DMS53 (cell line): ENCODE measurements around the gene CEP85L.

Experiments
- DNase-seq: peaks from one replicate; lab custom pipeline; 2025; lab: John Stamatoyannopoulos, UW

CEP85L gene

DNA sequence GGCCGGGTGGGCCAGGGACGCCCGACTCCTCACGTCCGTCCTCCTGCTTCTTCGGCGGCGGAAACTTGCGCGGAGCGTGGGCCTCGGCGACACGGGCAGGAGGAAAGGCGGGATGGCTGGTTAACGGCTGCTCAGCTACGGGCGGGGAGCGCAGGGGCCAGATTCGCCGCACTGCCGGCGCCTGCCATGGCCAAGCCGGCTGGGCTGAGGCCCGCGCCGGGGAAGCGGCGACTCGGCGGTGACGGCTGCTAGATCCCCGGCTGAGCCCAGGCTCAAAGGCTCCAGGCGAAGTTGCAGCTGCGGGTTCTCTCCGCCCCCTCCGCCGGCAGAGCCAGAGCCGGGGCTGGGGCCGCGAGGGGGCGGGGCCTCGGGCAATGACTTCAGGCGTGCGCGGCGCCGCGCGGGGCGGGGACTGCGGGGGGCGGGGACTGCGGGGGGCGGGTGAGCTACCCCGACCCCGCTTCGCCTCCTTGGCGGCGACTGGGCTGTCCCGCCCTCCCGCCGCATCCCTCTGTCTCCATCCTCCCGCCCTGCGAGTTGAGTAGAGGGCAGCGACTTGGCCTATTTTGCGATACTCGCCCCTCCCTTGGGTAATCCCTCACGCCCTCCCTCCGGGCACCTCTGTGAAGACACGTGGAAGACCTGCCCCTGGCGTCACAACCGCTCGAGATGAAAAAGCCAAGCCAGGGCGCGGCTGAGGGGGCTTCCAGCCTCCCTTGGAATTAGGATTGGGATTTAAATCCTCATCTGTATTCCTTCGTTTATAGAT, at the start of gene CEP85L:
TSS of gene CEP85L (minus strand) at position 310 of the 769 bp plus-strand sequence. CDS start 322 bp downstream, outside the sequence.
- peak; percentile 93 for DNase-seq

DNA sequence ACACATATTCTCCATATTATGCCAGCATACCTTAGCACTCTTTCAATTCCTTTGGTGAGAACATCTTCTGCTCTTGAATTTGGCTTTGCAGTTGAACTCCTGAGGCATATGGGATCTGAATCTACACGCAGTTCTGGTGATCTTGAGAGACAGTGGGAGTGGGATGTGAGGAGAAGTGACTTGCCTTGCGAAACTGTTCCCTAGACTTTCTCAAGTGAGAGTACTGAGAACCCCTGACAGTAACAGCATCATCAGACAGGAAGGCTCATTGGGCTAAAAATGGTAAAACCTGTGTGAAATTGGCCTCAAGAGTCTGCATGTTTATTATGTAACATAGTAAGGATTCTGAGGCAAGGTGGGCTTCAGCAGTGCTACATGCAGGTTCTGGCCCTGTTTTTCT, 49.1 kb upstream of the CEP85L start:
- no peak for DNase-seq

DNA sequence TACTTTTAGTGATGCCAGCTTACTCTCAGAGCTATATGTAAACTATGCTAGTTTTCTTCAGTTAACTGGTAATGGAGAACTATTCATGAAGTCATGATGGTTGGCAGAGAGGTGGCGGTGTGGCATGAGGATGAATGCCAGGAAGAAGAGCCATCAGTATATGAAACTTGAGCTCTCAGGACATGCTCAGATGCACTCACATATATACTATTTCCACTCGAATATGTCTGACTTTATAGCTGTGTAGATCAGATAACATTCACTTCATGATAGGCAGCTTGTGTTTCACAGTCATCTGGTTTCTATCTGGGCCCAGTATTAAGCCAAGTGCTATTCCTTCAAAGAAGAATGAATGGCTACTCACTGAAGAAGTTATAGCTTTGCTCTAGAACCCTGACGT, 46.2 kb upstream of the CEP85L start:
- peak; percentile 47 for DNase-seq

DNA sequence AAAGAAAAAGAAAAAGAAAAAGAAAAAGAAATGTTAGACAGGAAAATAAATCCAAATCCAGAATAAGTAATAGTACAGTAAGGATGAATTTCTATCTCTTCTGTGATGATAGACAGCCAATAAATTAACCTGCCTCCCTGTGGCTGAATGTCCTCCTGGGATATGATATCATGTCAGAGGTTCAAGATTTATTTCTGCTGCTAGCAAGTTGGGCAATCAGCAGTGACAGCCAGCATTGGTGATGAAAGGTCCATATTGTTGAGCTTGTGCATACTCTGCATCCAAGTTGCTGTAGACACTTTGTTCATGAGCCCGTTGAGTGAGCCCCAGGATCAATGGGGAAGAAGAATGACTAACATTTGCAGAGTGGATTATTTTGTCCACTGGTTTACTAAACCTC, 44.9 kb upstream of the CEP85L start:
- no peak for DNase-seq

DNA sequence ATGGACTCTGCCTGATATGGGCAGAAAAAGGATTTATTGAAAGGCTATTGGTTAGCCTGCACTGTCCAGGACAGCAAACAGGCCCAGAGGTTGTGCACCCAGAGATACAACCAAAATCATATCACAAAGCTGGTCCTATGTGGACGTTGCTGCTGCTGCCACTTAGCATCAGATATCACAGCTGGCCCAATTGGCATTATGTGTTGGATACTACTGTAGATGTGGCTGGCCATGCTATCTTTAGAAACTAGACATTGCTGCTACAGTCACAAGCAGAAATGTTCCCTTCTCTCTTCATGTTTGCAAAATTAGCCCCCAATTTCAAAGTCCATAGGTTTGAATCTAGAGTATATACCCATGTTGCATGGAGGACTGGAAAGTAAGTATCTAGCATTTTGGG, 42.2 kb upstream of the CEP85L start:
- no peak for DNase-seq

DNA sequence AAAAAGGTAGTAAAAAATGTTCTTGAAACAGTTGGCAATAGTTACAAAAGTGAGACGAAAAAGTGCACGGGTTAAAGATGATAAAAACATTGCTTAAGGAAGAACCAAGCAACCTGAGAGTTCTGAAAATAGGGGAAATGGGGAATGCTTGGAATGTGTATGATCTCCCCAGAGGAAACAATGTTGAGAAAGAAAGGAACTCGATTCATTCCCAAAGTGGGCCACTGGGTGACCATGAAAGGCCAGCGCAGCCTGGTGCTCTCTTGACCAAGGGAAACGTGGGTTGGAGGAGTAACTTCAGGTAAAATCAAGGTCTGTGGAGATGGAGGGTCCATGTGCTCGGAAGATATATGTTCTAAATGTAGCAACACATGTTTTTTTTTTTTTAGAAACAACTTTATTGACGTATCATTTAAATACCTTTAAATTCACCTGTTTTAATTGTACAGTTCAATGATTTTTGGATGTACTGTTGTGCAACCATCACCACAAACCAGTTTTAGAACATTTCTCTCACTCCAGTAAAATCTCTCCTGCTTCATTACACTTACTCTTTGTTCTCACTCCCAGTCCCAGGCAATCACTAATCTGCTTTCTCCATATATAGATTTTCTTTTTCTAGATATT, 34.5 kb upstream of the CEP85L start:
- no peak for DNase-seq

DNA sequence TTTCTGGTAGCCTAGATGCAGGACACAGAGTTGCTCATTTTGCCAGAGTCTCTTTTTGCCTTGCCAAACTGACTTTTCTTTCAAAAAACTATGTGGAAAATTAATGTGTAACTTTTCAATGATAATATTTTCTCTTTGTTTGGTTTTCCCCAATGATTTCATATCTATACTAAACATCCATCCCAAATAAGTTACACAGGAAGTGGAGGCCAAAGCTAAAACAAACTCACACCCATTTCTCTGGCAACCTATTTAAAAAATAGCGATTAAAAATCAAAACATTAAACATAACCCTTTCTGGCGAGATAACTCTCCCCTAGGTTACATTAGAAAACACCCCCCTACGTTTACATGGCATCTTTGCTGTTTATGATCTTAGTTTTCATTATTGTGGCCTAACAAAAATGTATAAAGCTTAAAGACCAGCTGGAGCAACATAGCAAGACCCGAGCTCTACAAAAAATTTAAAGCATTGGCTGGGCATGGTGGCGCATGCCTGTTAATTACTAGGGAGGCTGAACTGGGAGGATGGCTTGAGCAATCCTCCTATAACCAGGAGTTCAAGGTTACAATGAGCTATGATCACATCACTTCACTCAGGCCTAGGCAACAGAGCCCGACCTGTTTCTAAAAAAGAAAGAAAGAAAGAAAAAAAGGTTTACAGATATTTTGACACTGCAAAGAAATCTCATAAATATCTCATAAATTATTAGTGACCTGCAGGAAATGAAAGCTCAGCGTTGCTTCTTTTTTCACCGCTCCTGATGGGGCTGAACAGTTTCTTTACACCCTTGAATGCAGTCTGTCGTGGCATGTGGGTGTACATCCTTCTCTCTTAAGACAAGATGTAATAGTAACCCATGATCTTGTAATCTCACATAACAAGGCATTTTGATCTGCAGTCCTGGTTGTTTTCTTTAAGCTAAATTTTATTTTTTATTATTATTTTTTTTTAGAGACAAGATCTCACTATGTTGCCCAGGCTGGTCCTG, 32.8 kb upstream of the CEP85L start:
- no peak for DNase-seq

DNA sequence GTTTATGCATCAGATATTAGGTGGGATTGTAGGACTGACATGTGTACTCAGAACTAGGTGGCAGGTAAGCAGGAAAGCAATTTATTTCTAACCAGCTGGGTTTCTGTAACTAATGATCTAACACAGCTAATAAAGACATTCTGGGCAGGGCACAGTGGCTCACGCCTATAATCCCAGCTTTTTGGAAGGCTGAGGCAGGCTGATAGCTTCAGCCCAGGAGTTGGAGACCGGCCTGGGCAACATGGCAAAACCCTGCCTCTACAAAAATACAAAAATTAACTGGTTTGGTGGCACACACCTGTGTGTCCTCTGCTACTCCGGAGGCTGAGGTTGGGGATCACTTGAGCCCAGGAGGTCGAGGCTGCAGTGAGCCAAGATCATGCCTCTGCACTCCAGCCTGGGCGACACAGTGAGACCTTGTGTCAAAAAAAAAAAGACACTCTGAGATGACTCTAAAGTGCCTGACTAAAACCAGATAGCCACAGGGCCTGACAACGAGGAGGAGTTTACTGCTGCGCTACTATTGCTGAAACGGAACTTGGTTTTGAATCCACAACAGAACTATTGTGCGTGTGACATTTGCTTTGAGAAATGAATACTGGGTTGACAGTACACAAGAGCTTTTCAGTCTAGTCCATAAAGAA, 29.2 kb upstream of the CEP85L start:
- no peak for DNase-seq

DNA sequence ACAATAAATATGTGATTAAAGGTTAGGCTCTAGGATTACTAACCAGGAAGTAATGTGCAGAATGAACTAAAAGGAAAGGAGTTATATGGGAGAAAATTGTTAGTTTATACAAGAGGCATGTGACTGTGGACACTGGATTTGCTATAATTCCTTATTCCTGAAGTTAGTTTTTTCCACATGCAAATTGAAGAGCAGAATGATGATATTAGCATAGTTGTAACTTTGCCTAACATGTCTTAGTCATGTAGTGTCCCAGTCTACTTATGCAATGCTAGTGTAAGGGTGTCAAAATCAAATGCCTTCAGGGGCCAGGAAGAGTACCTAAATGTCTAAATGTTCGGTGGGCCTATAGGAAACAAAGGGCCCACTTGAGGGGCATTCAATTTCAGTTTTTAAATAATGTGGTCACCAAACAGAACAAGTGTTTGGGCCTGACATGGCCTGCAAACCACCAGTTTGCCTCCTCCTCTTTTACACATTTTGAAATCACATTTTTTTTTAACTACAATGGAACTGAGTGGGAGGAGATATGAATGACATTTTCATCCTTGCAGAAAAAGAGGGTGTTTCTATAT, 28.0 kb upstream of the CEP85L start:
- peak; percentile 8 for DNase-seq

DNA sequence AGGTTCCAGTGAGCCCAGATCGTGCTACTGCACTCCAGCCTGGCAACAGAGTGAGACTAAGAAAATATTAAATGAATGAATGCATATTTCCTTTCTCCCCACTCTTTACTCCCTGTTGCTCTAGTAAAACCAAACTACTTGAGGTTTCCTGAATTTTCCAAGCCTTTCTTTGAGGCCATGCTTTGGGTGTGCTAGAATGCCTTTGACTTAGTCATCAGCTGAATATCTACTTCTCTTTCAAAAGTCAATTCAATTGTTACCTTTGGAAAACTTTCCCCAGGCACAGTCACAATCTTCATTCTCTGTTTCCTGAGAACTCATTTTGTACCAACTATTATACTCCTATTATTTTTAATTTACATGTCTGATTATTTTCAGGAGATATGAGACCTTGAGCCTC, 27.5 kb upstream of the CEP85L start:
- DNase-seq: no peak

DNA sequence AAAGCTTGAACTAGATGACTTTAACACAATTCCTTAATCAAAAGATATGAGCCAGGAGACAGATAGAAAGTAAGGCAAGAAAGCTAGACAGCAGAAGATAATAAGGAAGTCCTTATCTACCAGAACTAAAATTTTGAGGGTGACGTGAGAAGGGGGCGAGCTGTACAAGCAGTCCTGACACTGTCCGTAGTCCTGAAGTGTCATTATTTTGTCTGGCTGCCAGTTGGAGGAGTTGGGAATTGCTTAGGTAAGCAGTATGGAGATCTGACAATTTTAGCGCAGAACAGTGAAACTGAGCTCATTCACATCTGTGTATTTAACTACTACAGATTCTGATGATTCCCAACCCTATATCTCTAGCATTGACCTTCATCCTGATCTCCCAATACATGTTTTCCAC, 25.8 kb upstream of the CEP85L start:
- no peak for DNase-seq

DNA sequence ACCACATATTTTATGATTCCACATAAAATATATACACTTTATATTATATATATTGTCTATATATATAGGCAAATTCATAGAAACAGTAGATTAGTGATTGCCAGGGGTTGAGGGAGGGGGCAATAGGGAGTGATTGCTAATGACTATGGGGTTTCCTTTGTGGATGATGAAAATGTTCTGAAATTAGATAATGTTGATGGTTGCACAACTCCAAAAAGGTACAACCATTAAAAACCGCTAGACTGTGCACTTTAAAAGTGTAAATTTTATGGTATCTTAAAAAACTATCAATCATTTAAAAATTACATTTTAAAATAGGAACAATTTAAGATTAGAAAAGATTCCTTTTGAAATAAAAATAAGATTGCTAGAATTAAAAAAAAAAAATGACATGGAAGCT, 23.8 kb upstream of the CEP85L start:
- no peak for DNase-seq

DNA sequence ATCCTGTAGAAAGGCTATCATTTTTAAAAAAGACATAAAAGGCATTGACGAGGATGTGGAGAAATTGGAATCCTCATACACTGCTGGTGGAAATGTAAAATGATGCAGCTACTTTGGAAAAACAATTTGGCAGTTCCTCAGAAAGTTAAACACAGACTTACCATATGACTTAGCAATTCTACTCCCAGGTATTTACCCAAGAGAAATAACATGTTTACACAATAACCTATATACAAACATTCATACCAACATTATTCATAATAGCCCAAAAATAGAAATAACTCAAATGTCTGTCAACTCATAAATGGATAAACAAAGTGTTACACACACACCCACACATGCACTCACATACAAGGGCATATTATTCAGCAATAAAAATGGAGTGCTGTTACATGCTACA, 23.4 kb upstream of the CEP85L start:
- DNase-seq: no peak

DNA sequence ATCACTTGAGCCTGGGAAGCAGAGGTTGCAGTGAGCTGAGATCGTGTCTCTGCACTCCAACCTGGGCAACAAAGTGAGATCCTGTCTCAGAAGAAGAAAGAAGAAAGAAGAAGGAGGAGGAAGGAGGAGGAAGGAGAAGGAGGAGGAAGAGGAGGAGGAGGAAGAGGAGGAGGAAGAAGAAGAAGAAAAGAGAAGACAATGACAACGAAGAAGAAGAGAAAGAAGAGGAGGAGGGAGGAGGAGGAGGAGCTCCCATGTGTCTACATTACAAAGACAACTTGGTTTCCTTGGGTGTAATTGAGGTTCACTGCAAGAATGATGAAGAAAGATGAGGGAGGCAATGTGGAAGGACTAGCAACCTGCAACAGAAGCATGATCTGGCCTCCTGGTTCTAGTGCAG, 21.3 kb upstream of the CEP85L start:
- DNase-seq: no peak

DNA sequence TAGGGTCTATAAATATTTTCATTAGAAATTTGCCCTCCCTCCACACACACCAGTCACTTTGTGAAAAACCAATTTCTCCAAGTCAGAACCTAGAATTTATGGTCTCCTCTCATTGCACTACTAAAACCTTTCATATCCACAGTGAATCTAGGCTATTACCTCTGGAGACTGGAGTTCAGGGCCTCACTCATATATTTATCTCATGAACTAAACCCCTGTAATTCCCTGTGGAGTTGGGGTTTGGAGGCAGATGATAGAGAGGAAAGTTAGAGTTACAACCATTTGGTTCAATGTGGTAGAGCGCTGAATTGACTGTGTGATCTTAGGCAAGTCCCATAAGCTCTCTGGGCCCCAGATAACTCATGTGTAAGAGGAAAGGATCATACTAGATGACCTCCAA, 18.2 kb upstream of the CEP85L start:
- no peak for DNase-seq

DNA sequence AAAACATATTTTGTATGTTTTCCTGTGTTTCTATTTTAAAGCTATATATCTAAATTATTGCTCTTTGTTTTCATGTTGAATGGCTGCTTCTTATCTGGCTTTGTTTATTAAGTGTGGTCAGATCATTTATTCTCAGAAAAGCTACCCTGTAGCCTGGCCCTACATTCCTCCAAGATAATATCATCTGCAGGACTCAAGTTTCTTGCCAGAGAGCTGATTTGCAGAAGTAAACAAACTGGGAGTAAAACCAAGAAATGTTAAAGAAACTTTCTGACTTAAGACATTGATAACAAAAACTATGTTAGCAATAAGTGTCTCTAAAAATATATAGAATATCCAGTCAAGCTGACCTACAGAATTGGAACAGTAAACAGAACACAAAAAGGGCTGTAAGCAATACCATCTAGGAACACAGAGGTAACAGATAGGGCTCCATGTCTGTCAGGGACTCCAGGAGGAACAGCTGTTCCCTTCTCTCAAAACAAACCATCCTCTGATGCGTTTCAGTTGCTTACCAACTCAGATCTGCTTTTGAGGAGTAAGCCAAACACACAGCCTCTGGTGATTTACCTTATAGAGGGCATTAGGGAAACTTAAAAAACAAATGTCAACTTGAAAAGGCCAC, 17.5 kb upstream of the CEP85L start:
- DNase-seq: peak; percentile 3

DNA sequence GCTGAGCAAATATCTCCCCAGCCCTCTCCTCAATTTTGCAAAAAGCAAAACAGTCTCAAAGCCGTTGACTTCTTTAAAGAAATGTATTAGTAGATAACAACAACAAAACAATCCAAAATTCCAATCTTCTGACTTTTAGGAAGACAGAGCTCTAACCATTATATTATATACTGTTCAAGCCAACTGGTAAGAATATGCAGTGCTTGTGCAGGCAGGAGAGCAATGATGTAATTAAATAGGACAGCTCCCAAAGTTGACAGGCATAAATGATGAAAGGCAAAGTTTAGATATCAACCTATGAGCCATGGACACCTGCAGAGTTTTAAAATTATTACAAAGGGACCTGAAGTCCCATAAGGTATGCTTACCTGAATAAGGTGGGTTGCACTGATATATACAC, 16.6 kb upstream of the CEP85L start:
- no peak for DNase-seq

DNA sequence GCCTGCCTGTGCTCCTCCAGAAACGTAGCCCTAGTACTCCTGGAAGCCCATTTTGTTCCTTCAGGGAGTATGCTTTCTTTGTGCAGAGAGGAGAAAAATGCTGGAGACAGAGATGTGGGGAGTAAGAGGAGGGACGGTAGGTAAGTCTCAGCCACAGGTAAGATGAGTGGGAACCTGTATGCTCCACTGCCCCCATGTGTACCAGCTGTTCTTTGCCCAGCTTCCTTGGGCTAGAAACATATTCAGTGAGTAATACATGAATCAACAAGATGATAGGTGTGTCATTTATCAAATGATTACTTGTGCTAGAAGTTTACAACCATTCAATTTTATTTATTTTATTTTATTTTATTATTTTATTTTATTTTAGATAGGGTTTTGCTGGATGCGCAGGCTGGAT, 13.6 kb upstream of the CEP85L start:
- DNase-seq: no peak

DNA sequence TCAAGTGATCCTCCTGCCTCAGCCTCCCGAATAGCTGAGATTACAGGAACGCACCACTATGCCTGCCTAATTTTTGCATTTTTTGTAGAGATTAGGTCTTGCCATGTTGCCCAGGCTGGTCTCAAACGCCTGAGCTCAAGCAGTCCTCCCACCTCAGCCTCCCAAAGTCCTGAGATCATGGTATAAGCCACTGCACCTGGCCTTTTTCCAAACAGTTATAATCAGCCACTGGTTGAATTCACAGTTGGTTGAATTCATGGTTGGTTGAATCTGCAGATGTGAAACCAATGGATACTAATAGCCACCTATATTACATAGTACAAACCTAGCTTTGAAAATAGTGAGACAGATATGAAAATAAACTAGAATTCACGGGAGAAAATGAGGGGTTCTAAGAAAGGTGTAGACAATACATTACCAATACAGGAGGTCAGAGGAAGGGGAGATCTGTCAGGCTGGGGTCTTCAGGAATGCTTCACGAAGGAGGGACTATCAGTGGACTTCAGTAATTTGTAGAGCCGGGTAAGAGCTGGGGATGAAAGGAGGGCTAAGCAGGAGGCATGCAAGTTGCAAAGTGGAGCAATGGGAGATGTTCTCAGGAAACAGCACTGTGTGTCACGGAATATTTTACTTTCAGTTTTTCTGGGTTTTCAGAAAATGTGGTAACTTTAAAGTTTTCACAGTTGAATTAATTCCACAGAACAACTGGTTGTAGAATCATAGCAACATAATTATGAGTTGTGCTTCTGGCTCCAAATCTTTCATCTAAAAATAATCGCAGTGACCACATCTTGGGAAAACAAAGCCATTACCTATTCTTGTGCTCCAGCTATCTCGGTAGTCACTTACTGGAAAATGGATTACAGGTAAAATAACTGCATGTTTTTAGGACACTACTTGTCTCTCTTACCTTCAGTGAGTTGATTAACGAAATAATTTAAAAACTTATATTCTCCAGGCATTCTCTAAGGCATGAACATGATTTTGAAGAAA, 12.9 kb upstream of the CEP85L start:
- no peak for DNase-seq

DNA sequence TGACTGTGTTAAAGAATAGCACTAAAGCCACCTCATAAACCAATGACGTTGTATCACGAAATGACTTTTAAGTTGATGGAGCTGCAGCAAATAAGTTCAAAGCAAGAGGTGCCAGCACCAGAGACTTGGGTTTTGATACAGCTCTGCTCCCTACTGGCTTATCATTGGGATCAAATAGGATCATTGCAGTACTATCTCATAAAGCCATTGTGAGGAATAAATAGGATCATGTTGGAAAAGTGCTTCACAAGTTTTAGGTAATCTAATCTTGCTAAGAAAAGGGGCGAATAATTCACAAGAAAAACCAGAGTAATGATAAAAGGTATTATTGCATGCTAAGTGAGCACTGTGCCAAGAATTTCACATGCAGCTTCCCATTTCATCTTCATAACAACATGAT, 10.4 kb upstream of the CEP85L start:
- no peak for DNase-seq
